MM.1S (cell line): ENCODE data around the gene MSL3.

Source experiments
- DNase-seq: peaks from one replicate; pipeline ENCODE4 v3.0.0-alpha.2; 2015
- H2AFZ ChIP-seq: fragments of 300-600 bp; sonication (generic); 2 replicates; pipeline ENCODE4 v1.6.0; 2016; ENCODE audit warnings: antibody characterized with exemption, low read length
- H3F3A ChIP-seq: fragments of 300-600 bp; sonication (generic); 2 replicates; pipeline ENCODE4 v1.6.1; 2016; ENCODE audit warnings: mild to moderate bottlenecking, antibody characterized with exemption, low read length, moderate library complexity, mixed read lengths; ENCODE audit not compliant: insufficient read depth
- H3K27ac ChIP-seq: fragments of 300-600 bp; sonication (generic); 2 replicates; pipeline ENCODE4 v1.5.1; 2016; ENCODE audit warnings: mild to moderate bottlenecking, low read length
- H3K27me3 ChIP-seq: fragments of 300-600 bp; sonication (generic); replicated peaks from 2 replicates; pipeline ENCODE4 v1.6.0; 2016; ENCODE audit warnings: low read length; ENCODE audit not compliant: insufficient read depth
- H3K36me3 ChIP-seq: fragments of 300-600 bp; sonication (generic); replicated peaks from 2 replicates; pipeline ENCODE4 v1.6.1; 2016; ENCODE audit warnings: mild to moderate bottlenecking, low read length, mixed read lengths; ENCODE audit not compliant: insufficient read depth
- H3K4me1 ChIP-seq: fragments of 300-600 bp; sonication (generic); 2 replicates; pipeline ENCODE4 v1.6.1; 2016; ENCODE audit warnings: low read length, mixed read lengths
- H3K4me2 ChIP-seq: fragments of 300-600 bp; sonication (generic); 2 replicates; pipeline ENCODE4 v1.6.0; 2016; ENCODE audit warnings: low read depth, low read length
- H3K4me3 ChIP-seq: fragments of 300-600 bp; sonication (generic); 2 replicates; pipeline ENCODE4 v1.5.1; 2016; ENCODE audit warnings: low read length, mixed read lengths
- H3K79me2 ChIP-seq: fragments of 300-600 bp; sonication (generic); 2 replicates; pipeline ENCODE4 v1.6.1; 2016; ENCODE audit warnings: mixed run types, low read length, mixed read lengths
- H3K9ac ChIP-seq: fragments of 300-600 bp; sonication (generic); 2 replicates; pipeline ENCODE4 v1.6.1; 2016; ENCODE audit warnings: low read length, mixed read lengths
- H3K9me2 ChIP-seq: fragments of 300-600 bp; sonication (generic); replicated peaks from 2 replicates; pipeline ENCODE4 v1.6.1; 2016; ENCODE audit warnings: mild to moderate bottlenecking, low read length, mixed read lengths; ENCODE audit not compliant: insufficient read depth
- H3K9me3 ChIP-seq: fragments of 300-600 bp; sonication (generic); replicated peaks from 2 replicates; pipeline ENCODE4 v1.6.1; 2016; ENCODE audit warnings: mild to moderate bottlenecking, low read length, mixed read lengths; ENCODE audit not compliant: insufficient read depth
- H4K20me1 ChIP-seq: fragments of 300-600 bp; sonication (generic); 2 replicates; pipeline ENCODE4 v1.6.1; 2016; ENCODE audit warnings: mild to moderate bottlenecking, low read length, moderate library complexity, mixed read lengths; ENCODE audit not compliant: insufficient read depth
- EZH2 ChIP-seq: fragments of 300-600 bp; sonication (generic); optimal IDR thresholded peaks from 2 replicates; pipeline ENCODE3; 2017; ENCODE audit warnings: low read depth, mild to moderate bottlenecking, antibody characterized with exemption, low read length, mixed read lengths
- EZH2phosphoT487 ChIP-seq: fragments of 300-600 bp; sonication (generic); IDR thresholded peaks from 2 replicates; pipeline ENCODE4 v1.6.1; 2018; ENCODE audit warnings: antibody characterized with exemption, low read length
- TF ChIP-seq, protein P1 (sequence below): fragments of 300-600 bp; sonication (generic); IDR thresholded peaks from 2 replicates; pipeline ENCODE4 v1.5.1; 2016; ENCODE audit warnings: antibody characterized with exemption, low read length, mixed read lengths

Gene MSL3

DNA sequence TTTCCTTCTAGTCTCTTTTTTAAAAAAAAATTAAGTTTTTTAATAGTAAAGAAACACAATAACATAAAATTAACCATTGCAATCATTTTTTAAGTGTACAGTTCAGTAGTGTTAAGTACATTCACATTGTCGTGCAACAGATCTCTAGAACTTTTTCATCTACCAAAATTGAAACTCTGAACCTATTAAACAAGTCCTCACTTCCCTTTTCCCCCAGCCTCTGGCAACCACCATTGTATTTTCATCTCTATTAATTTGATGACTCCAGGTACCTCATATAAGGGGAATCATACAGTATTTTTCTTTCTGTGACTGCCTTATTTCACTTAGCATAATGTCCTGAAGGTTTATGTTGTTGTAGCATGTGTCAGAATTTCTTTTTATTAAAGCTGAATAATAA is 31.8 kb downstream of the MSL3 start:
- peak; percentile 16 for DNase-seq
- Histone ChIP-seq H3K9me3 (no peaks in the 10 kb centered on the region), H3K27ac (no peak overlapping the region), H3K79me2 (no peaks in the 10 kb centered on the region), H3K4me1 (peaks cover 24% of the 10 kb centered on the region), H3K9me2 (no peaks in the 10 kb centered on the region), H4K20me1 (no peaks in the 10 kb centered on the region), H3K4me2 (no peak overlapping the region), H3K9ac (no peak overlapping the region), H2AFZ (no peak overlapping the region), H3F3A (peaks cover 6% of the 10 kb centered on the region; the same call in 1 of the 2 replicates), H3K27me3 (no peaks in the 10 kb centered on the region), H3K4me3 (no peak overlapping the region), H3K36me3 (no peaks in the 10 kb centered on the region)
- TF ChIP-seq EZH2 (no peak), EZH2phosphoT487 (no peak)
- TF ChIP-seq, protein P1, sequence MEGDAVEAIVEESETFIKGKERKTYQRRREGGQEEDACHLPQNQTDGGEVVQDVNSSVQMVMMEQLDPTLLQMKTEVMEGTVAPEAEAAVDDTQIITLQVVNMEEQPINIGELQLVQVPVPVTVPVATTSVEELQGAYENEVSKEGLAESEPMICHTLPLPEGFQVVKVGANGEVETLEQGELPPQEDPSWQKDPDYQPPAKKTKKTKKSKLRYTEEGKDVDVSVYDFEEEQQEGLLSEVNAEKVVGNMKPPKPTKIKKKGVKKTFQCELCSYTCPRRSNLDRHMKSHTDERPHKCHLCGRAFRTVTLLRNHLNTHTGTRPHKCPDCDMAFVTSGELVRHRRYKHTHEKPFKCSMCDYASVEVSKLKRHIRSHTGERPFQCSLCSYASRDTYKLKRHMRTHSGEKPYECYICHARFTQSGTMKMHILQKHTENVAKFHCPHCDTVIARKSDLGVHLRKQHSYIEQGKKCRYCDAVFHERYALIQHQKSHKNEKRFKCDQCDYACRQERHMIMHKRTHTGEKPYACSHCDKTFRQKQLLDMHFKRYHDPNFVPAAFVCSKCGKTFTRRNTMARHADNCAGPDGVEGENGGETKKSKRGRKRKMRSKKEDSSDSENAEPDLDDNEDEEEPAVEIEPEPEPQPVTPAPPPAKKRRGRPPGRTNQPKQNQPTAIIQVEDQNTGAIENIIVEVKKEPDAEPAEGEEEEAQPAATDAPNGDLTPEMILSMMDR: no peak

DNA sequence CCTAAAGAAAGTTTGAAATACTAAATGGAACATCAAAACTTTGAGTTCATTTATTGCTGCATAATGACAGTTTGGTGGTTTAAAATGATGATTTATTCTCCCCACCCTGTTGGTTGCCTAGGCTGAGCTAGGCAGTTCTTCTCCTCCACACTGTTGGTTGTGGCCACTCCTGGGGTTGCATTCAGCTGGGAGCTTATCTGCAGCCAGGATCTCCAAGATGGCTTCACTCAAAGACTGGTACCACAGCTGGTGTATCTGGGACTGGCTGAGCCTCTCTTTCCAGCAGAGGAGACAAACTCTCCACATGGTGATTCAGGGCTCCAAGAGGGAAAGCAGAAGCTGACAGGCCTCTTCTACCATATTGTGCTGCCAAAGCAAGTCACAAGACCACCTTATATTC is 33.1 kb downstream of the MSL3 start:
- H3K4me2 ChIP-seq: no peak overlapping the region
- no peak overlapping the region for H3K9ac ChIP-seq
- H3K27ac ChIP-seq: no peak overlapping the region

DNA sequence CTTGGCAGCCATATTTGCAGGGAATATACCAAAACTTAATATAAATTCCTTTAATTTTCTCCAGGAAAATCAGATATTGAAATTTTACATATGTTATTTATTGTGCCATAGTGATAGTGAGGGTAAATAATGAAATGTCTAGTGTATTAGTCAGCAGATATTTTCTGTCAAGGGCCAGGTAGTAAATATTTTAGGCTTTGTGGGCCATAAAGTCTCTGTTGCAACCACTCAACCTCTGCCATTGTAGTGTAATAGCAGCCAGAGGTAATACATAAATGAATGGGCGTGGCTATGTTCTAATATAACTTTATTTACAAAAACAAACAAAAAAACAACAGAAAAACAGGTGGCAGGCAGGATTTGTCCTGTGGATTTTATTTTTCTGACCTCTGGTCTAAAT is 33.5 kb downstream of the MSL3 start:
- TF ChIP-seq EZH2 (no peak), EZH2phosphoT487 (no peak)
- TF ChIP-seq, protein P1: no peak
- H3K4me1 ChIP-seq: peaks cover 24% of the 10 kb centered on the region
- H3F3A ChIP-seq: peaks cover 6% of the 10 kb centered on the region; the same call in 1 of the 2 replicates
- H3K27me3 ChIP-seq: no peaks in the 10 kb centered on the region
- DNase-seq: no peak
- H3K4me2 ChIP-seq: no peak overlapping the region
- no peak overlapping the region; the same call in 1 of the 2 replicates for H3K27ac ChIP-seq
- H4K20me1 ChIP-seq: no peaks in the 10 kb centered on the region
- no peaks in the 10 kb centered on the region for H3K36me3 ChIP-seq
- H3K79me2 ChIP-seq: no peaks in the 10 kb centered on the region
- no peaks in the 10 kb centered on the region for H3K9me2 ChIP-seq
- H3K9ac ChIP-seq: no peak overlapping the region
- H3K4me3 ChIP-seq: no peak overlapping the region
- H2AFZ ChIP-seq: no peak overlapping the region
- no peaks in the 10 kb centered on the region for H3K9me3 ChIP-seq

More for the DNA sequence above, 33.1 kb downstream of the MSL3 start:
- Histone ChIP-seq H4K20me1 (no peaks in the 10 kb centered on the region), H2AFZ (no peak overlapping the region), H3K4me1 (peaks cover 24% of the 10 kb centered on the region), H3K36me3 (no peaks in the 10 kb centered on the region), H3K79me2 (no peaks in the 10 kb centered on the region), H3K4me3 (no peak overlapping the region), H3F3A (peaks cover 6% of the 10 kb centered on the region; the same call in 1 of the 2 replicates), H3K27me3 (no peaks in the 10 kb centered on the region), H3K9me2 (no peaks in the 10 kb centered on the region), H3K9me3 (no peaks in the 10 kb centered on the region)
- no peak for DNase-seq
- TF ChIP-seq EZH2 (no peak), EZH2phosphoT487 (no peak)
- TF ChIP-seq, protein P1: no peak
